Neural crest cell (in vitro differentiated cells): ENCODE measurements around the gene PCA3. TPM values are rescaled to one million over a fixed set of nuclear protein-coding genes. Genes with fewer than 3 reads are reported as not detected.
"Not testable (repeated sequence)": the region's sequence is repeated elsewhere in the genome, so short reads cannot be mapped to it uniquely, and the experiment has no call there.

Source experiments
- DNase-seq: peaks from one replicate; pipeline ENCODE4 v3.0.0; 2021; ENCODE audit warnings: low read depth, mixed read lengths, low spot score
- H3K27ac Mint-ChIP-seq: one replicate; pipeline ENCODE4 v1.8.0; 2021; ENCODE audit warnings: mild to moderate bottlenecking, mixed read lengths; ENCODE audit not compliant: unreplicated experiment
- H3K27me3 Mint-ChIP-seq: 2 replicates; pipeline ENCODE4 v1.8.0; 2021; ENCODE audit warnings: low read depth, mild to moderate bottlenecking, mixed read lengths
- H3K36me3 Mint-ChIP-seq: 2 replicates; pipeline ENCODE4 v1.8.0; 2021; ENCODE audit warnings: low read depth, mild to moderate bottlenecking, mixed read lengths
- H3K4me1 Mint-ChIP-seq: 2 replicates; pipeline ENCODE4 v1.8.0; 2021; ENCODE audit warnings: mixed read lengths
- H3K4me3 Mint-ChIP-seq: one replicate; pipeline ENCODE4 v1.8.0; 2021; ENCODE audit warnings: mild to moderate bottlenecking, mixed read lengths
- H3K9me3 Mint-ChIP-seq: 2 replicates; pipeline ENCODE4 v1.8.0; 2021; ENCODE audit warnings: mixed read lengths
- CTCF ChIP-seq: fragments of 200-600 bp; sonication (generic); conservative IDR thresholded peaks from 2 replicates; pipeline ENCODE4 v1.5.0; 2021; ENCODE audit warnings: antibody characterized with exemption, mild to moderate bottlenecking
- total RNA-seq: library from RNA; stranded (reverse); gene quantifications from 2 replicates; pipeline ENCODE4 v1.2.1, GENCODE V29; 2021

Gene PCA3
- total RNA-seq, 1 donor from 2014 or later, result not detected

GRCh38 chr9:76738402-76738801, 25.8 kb upstream of the PCA3 start:
- no peaks in the 10 kb centered on the region for H3K27me3 Mint-ChIP-seq
- H3K4me3 Mint-ChIP-seq, result no peak overlapping the region
- no peaks in the 10 kb centered on the region for H3K9me3 Mint-ChIP-seq
- DNase-seq, result no peak
- no peak for TF ChIP-seq CTCF
- no peaks in the 10 kb centered on the region for H3K36me3 Mint-ChIP-seq
- no peak overlapping the region for H3K27ac Mint-ChIP-seq
- H3K4me1 Mint-ChIP-seq, result no peaks in the 10 kb centered on the region

GRCh38 chr9:76741524-76741923, 22.7 kb upstream of the PCA3 start:
- TF ChIP-seq CTCF, result no peak
- no peak for DNase-seq
- Mint-ChIP-seq H3K4me1 (no peaks in the 10 kb centered on the region), H3K27me3 (no peaks in the 10 kb centered on the region), H3K36me3 (peaks cover 4% of the 10 kb centered on the region), H3K4me3 (no peak overlapping the region), H3K9me3 (peaks cover 5% of the 10 kb centered on the region), H3K27ac (no peak overlapping the region)

- not testable (repeated sequence) for H3K4me3 Mint-ChIP-seq, H3K27me3 Mint-ChIP-seq, H3K27ac Mint-ChIP-seq
Observed at GRCh38 chr9:76742890-76743289, 21.3 kb upstream of the PCA3 start.

GRCh38 chr9:76743931-76744330, 20.3 kb upstream of the PCA3 start:
- H3K36me3 Mint-ChIP-seq, result peaks cover 6% of the 10 kb centered on the region
- no peak overlapping the region for H3K4me3 Mint-ChIP-seq
- peaks cover 5% of the 10 kb centered on the region for H3K9me3 Mint-ChIP-seq
- no peaks in the 10 kb centered on the region for H3K27me3 Mint-ChIP-seq
- no peak for DNase-seq
- no peak for TF ChIP-seq CTCF
- no peaks in the 10 kb centered on the region for H3K4me1 Mint-ChIP-seq
- H3K27ac Mint-ChIP-seq, result no peak overlapping the region

More at GRCh38 chr9:76742890-76743289, 21.3 kb upstream of the PCA3 start:
- not testable (repeated sequence) for H3K4me1 Mint-ChIP-seq, H3K9me3 Mint-ChIP-seq, H3K36me3 Mint-ChIP-seq, DNase-seq

GRCh38 chr9:76744336-76744735, 19.9 kb upstream of the PCA3 start:
- Mint-ChIP-seq H3K4me1 (no peaks in the 10 kb centered on the region), H3K9me3 (peaks cover 5% of the 10 kb centered on the region), H3K27me3 (no peaks in the 10 kb centered on the region), H3K27ac (no peak overlapping the region), H3K36me3 (peaks cover 6% of the 10 kb centered on the region), H3K4me3 (no peak overlapping the region)
- DNase-seq, result no peak
- TF ChIP-seq CTCF, result no peak

DNA sequence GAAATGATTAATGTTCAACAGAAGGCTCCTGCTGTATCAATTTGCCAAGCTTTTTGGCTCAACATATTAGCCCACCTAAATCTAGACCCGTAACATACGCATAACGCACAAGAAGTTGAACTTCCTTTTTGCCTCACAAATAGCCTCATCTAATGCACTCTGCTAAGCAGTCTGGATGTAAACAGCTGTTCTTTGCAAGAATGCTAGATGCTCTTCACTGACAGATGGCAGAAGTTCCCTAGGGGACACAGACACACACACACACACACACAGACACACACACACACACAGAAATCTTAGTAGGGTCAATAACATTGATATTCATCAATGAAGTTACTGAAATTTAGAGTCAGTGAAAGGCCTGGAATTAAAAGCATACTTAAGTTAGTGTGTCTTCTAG, 13.2 kb upstream of the PCA3 start:
- Mint-ChIP-seq H3K27me3 (no peaks in the 10 kb centered on the region), H3K4me1 (peaks cover 5% of the 10 kb centered on the region), H3K36me3 (peaks cover 2% of the 10 kb centered on the region), H3K27ac (no peak overlapping the region), H3K9me3 (no peaks in the 10 kb centered on the region), H3K4me3 (no peak overlapping the region)
- no peak for DNase-seq
- no peak for TF ChIP-seq CTCF
